GM10266 (cell line): ENCODE measurements around the gene SAXO1.

ENCODE experiments used
- DNase-seq: peaks from one replicate; pipeline ENCODE4 v3.0.0; 2012; ENCODE audit errors: extremely low spot score
- CTCF ChIP-seq: IDR thresholded peaks from 2 replicates; pipeline ENCODE4 v1.5.1; 2012; ENCODE audit warnings: mild to moderate bottlenecking, low read depth; ENCODE audit not compliant: control insufficient read depth, insufficient read depth; ENCODE audit errors: missing control alignments

SAXO1 gene

GRCh38 chr9:19048966-19049916, 16.2 kb upstream of the SAXO1 start, which contains the start of gene RRAGA:
TSS of gene RRAGA (plus strand) at chr9:19049427. CDS start at chr9:19049660, 233 bp downstream.
- DNase-seq: peak; percentile 95
- peak; percentile 74 for TF ChIP-seq CTCF

GRCh38 chr9:19036611-19037010, 3.6 kb upstream of the SAXO1 start:
- DNase-seq: no peak
- no peak for TF ChIP-seq CTCF

GRCh38 chr9:19032406-19032805, 603 bp downstream of the SAXO1 start:
- TF ChIP-seq CTCF: no peak
- DNase-seq: no peak

GRCh38 chr9:19030899-19031298, 2.1 kb downstream of the SAXO1 start:
- no peak for DNase-seq
- TF ChIP-seq CTCF: no peak

- DNase-seq: peak; percentile 79
- TF ChIP-seq CTCF: peak; percentile 68
These were observed 4.1 kb downstream of the SAXO1 start for GRCh38 chr9:19028835-19029451.

GRCh38 chr9:19027825-19028224, 5.2 kb downstream of the SAXO1 start:
- DNase-seq: no peak
- no peak for TF ChIP-seq CTCF

GRCh38 chr9:19026375-19026774, 6.6 kb downstream of the SAXO1 start:
- TF ChIP-seq CTCF: no peak
- DNase-seq: no peak
